T follicular helper cell (primary cell): Measurements from ENCODE around the gene CPEB2.

Experiments
- DNase-seq: peaks from one replicate; pipeline ENCODE4 v3.0.0-alpha.2; 2020; ENCODE audit warnings: low read depth

CPEB2 gene

GRCh38 chr4:15010038-15010585, 7.8 kb downstream of the CPEB2 start:
- no peak for DNase-seq

GRCh38 chr4:15011166-15011565, 8.9 kb downstream of the CPEB2 start:
- DNase-seq, result no peak

- DNase-seq, result no peak
These were observed 9.9 kb downstream of the CPEB2 start for GRCh38 chr4:15012017-15012788.

- DNase-seq, result no peak
These were observed 11.3 kb downstream of the CPEB2 start for GRCh38 chr4:15013585-15013984.

GRCh38 chr4:15015170-15015569, 12.9 kb downstream of the CPEB2 start:
- DNase-seq, result no peak

- DNase-seq, result no peak
These were observed 16.1 kb downstream of the CPEB2 start for GRCh38 chr4:15018361-15018760.

- DNase-seq, result no peak
These were observed 18.4 kb downstream of the CPEB2 start for GRCh38 chr4:15020502-15021286.

GRCh38 chr4:15021311-15021710, 19.0 kb downstream of the CPEB2 start:
- DNase-seq, result no peak

GRCh38 chr4:15021946-15022345, 19.7 kb downstream of the CPEB2 start:
- no peak for DNase-seq

GRCh38 chr4:15024386-15024785, 22.1 kb downstream of the CPEB2 start:
- no peak for DNase-seq

GRCh38 chr4:15025693-15026092, 23.4 kb downstream of the CPEB2 start:
- no peak for DNase-seq

GRCh38 chr4:15027921-15028435, 25.7 kb downstream of the CPEB2 start:
- DNase-seq, result no peak

- DNase-seq, result no peak
These were observed 28.9 kb downstream of the CPEB2 start for GRCh38 chr4:15031197-15031596.

GRCh38 chr4:15031993-15032675, 29.9 kb downstream of the CPEB2 start:
- DNase-seq, result no peak

GRCh38 chr4:15034071-15034764, 31.9 kb downstream of the CPEB2 start:
- no peak for DNase-seq

GRCh38 chr4:15035159-15035558, 32.9 kb downstream of the CPEB2 start:
- DNase-seq, result no peak

- no peak for DNase-seq
These were observed 35.8 kb downstream of the CPEB2 start for GRCh38 chr4:15037923-15038541.

GRCh38 chr4:15040916-15041463, 38.7 kb downstream of the CPEB2 start:
- DNase-seq, result no peak

- DNase-seq, result no peak
These were observed 40.4 kb downstream of the CPEB2 start for GRCh38 chr4:15042529-15043167.

- DNase-seq, result no peak
These were observed 40.9 kb downstream of the CPEB2 start for GRCh38 chr4:15043226-15043625.
